ENCODE measurements around the gene CNTNAP4. TPM values are rescaled to one million over a fixed set of nuclear protein-coding genes. Genes with fewer than 3 reads are reported as not detected.

The CNTNAP4 gene
- total RNA-seq, 2 experiments from 2014 or later = not detected

DNA sequence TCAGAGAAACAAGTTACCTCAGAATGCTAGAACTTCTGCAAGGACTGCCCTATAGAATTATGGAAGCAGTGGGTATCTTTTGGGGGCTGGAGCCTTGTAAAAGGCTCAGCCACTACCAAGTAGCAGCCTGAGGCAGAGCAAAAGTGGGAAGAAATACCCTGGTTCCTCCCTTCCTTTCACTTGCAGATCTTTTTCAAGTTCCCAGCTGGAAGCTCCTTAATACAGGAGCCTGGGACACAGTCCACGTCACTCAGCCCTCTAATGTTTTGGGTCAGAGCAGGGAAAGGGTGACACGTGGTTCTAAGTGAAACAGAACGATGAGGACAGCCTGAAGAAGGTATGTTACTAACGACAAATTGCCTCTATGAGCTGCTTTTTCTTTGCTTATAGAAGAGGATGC lies 93.1 kb downstream of the CNTNAP4 start:
- Mint-ChIP-seq H3K4me3 (no peak overlapping the region), H3K27ac (no peak overlapping the region), H3K36me3 (ENCODE audit: low read depth) (no peaks in the 10 kb centered on the region), H3K27me3 (no peaks in the 10 kb centered on the region), H3K9me3 (peaks cover 5% of the 10 kb centered on the region), H3K4me1 (ENCODE audit: low read depth) (no peaks in the 10 kb centered on the region)
- Histone ChIP-seq H3K4me1 (ENCODE audit: insufficient read depth, low read length) (no peaks in the 10 kb centered on the region), H3K9me3 (ENCODE audit: control insufficient read depth in 1 of 2, insufficient read depth in 1 of 2, low read length in 2 of 2) (peaks cover 0 to 4% of the 10 kb centered on the region in 2 experiments), H3K27me3 (ENCODE audit: control insufficient read depth in 1 of 2, insufficient read depth in 2 of 2, low read length in 2 of 2) (no peaks in the 10 kb centered on the region), H3K27ac (ENCODE audit: low read depth in 1 of 2, low read length in 2 of 2) (no peak overlapping the region), H3K4me3 (ENCODE audit: low read length) (no peak overlapping the region), H3K36me3 (ENCODE audit: insufficient read depth, low read length) (no peaks in the 10 kb centered on the region)
- no peak for ATAC-seq (ENCODE audit: poor library complexity)
- TF ChIP-seq, protein P1, sequence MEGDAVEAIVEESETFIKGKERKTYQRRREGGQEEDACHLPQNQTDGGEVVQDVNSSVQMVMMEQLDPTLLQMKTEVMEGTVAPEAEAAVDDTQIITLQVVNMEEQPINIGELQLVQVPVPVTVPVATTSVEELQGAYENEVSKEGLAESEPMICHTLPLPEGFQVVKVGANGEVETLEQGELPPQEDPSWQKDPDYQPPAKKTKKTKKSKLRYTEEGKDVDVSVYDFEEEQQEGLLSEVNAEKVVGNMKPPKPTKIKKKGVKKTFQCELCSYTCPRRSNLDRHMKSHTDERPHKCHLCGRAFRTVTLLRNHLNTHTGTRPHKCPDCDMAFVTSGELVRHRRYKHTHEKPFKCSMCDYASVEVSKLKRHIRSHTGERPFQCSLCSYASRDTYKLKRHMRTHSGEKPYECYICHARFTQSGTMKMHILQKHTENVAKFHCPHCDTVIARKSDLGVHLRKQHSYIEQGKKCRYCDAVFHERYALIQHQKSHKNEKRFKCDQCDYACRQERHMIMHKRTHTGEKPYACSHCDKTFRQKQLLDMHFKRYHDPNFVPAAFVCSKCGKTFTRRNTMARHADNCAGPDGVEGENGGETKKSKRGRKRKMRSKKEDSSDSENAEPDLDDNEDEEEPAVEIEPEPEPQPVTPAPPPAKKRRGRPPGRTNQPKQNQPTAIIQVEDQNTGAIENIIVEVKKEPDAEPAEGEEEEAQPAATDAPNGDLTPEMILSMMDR (IDR thresholded peaks at IDR 0.05) = no peak
- POLR2A ChIA-PET = no interaction called here
- intact Hi-C loops (cut with DNase I, micrococcal nuclease) = no loop called here
- DNase-seq = no peak
- CTCF ChIA-PET = interaction anchor here (0.6 kb wide), 1 partner anchor 39 kb away, joined by 3 read pairs; no protein-coding TSS in a partner anchor

DNA sequence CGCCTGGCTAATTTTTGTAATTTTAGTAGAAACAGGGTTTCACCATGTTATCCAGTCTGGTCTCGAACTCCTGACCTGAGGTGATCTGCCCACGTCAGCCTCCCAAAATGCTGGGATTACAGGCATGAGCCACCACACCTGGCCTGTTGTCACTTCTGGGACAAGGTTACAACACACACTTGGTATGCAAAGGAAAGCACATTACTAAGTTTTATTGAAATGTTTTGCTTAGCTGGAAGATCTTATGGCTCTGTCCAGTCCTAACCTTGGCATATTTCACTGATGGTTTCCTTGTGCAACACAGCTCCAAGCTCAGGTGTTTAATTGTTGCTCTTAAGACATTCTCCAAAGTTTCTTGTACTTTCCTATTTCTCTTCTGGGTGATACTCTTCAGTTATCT lies 94.2 kb downstream of the CNTNAP4 start:
- no peaks in the 10 kb centered on the region for H3K36me3 ChIP-seq (ENCODE audit: insufficient read depth, low read length)
- CTCF ChIA-PET = no interaction called here
- H3K27ac ChIP-seq (ENCODE audit: low read depth in 1 of 2, low read length in 2 of 2) = no peak overlapping the region
- Mint-ChIP-seq H3K27ac (no peak overlapping the region), H3K27me3 (no peaks in the 10 kb centered on the region), H3K36me3 (ENCODE audit: low read depth) (no peaks in the 10 kb centered on the region), H3K4me3 (no peak overlapping the region), H3K4me1 (ENCODE audit: low read depth) (no peaks in the 10 kb centered on the region), H3K9me3 (peaks cover 2% of the 10 kb centered on the region)
- no peak for ATAC-seq (ENCODE audit: poor library complexity)
- TF ChIP-seq, protein P1 (IDR thresholded peaks at IDR 0.05) = no peak
- no peaks in the 10 kb centered on the region for H3K4me1 ChIP-seq (ENCODE audit: insufficient read depth, low read length)
- H3K4me3 ChIP-seq (ENCODE audit: low read length) = no peak overlapping the region
- intact Hi-C loops (cut with DNase I, micrococcal nuclease) = no loop called here
- no peak for DNase-seq
- peaks cover 0 to 4% of the 10 kb centered on the region in 2 experiments for H3K9me3 ChIP-seq (ENCODE audit: control insufficient read depth in 1 of 2, insufficient read depth in 1 of 2, low read length in 2 of 2)
- H3K27me3 ChIP-seq (ENCODE audit: control insufficient read depth in 1 of 2, insufficient read depth in 2 of 2, low read length in 2 of 2) = no peaks in the 10 kb centered on the region
- POLR2A ChIA-PET = no interaction called here

DNA sequence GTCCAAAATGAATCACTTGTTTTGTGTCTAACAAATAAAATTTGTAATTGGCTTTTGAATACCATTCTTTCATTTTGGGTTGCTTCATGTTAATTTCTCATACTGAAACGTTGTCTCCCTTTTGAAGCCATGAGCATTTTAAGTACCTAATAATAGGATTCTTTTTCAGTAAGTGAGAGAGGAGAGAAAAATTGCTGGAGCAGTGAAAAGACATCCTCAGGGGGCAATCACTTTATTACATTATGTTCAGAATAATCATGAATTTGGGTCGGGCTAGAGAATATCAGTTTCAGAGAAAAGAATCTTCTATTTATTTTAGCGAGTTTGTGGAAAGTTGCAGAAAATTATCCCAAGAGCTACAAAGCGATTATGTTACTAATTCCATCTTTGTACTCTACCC lies 96.8 kb downstream of the CNTNAP4 start:
- Mint-ChIP-seq H3K36me3 (ENCODE audit: low read depth) (no peaks in the 10 kb centered on the region), H3K4me3 (no peak overlapping the region), H3K9me3 (peaks cover 8% of the 10 kb centered on the region), H3K27ac (no peak overlapping the region), H3K27me3 (no peaks in the 10 kb centered on the region), H3K4me1 (ENCODE audit: low read depth) (no peaks in the 10 kb centered on the region)
- ChIA-PET POLR2A (no interaction called here), CTCF (no interaction called here)
- H3K36me3 ChIP-seq (ENCODE audit: insufficient read depth, low read length) = no peaks in the 10 kb centered on the region
- H3K9me3 ChIP-seq (ENCODE audit: control insufficient read depth in 1 of 2, insufficient read depth in 1 of 2, low read length in 2 of 2) = peaks cover 0 to 4% of the 10 kb centered on the region in 2 experiments
- intact Hi-C loops (cut with DNase I, micrococcal nuclease) = no loop called here
- DNase-seq (no peak), ATAC-seq (ENCODE audit: poor library complexity) (no peak)
- no peaks in the 10 kb centered on the region for H3K27me3 ChIP-seq (ENCODE audit: control insufficient read depth in 1 of 2, insufficient read depth in 2 of 2, low read length in 2 of 2)
- H3K4me3 ChIP-seq (ENCODE audit: low read length) = no peak overlapping the region
- TF ChIP-seq, protein P1 (IDR thresholded peaks at IDR 0.05) = no peak
- no peak overlapping the region for H3K27ac ChIP-seq (ENCODE audit: low read depth in 1 of 2, low read length in 2 of 2)
- no peaks in the 10 kb centered on the region for H3K4me1 ChIP-seq (ENCODE audit: insufficient read depth, low read length)
